ENCODE results near the gene SCN1A.

DNA sequence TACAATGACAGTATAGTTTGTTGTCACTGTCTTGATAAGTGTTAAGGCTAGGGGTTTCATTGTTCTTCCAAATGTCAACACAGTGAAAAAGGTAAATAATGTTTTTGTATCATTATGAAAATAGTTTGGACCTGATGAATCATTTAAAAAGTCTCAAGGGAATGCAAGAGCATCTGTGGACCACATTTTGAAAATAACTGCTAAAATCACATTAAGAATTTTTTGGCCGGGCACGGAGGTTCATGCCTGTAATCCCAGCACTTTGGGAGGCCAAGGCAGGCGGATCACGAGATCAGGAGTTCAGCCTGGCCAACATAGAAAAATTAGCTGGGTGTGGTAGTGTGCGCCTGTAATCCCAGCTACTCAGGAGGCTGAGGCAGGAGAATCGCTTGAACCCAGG is 10.3 kb downstream of the SCN1A start:
- TF ChIP-seq EZH2 (IDR thresholded peaks at IDR 0.05; ENCODE audit: insufficient read depth, poor library complexity, severe bottlenecking) (no peak), EZH2phosphoT487 (IDR thresholded peaks at IDR 0.05; ENCODE audit: insufficient read depth, low read depth) (no peak)
